Stimulated activated CD8-positive, alpha-beta memory T cell treated with anti-CD3 and anti-CD28 coated beads, Interleukin-7, amount 100 ng/mL, for 1 hour (primary cell): Measurements from ENCODE around the gene PICALM.

Experiments
- DNase-seq, 2 donors: peaks; one replicate each; pipeline ENCODE4 v3.0.0-alpha.2; 2020; ENCODE audit warnings: low read depth in 2 of 2

The PICALM gene

DNA sequence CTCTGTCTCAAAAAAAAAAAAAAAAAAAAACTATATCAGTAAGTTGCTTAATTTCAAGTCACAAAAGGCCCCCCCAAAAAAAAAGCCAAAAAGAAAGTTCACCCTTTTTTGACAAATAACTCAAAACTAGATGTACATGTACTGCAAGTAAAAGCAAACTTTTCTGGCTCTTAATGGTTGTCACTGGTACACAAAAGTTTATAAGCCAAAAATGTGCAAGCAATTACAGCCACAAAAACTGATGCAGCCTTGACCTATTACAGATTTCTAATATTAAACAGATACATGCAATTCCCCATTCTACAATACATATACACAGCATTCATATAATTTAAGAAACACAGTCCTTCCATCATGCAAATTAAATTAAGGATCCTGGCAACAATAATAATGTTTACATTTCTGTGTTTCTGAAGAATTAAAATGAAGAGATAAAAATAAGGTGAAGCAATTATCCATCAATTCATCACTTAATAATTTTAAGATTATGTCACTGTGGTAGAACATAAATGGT lies 18.6 kb downstream of the PICALM start:
- DNase-seq: no peak

DNA sequence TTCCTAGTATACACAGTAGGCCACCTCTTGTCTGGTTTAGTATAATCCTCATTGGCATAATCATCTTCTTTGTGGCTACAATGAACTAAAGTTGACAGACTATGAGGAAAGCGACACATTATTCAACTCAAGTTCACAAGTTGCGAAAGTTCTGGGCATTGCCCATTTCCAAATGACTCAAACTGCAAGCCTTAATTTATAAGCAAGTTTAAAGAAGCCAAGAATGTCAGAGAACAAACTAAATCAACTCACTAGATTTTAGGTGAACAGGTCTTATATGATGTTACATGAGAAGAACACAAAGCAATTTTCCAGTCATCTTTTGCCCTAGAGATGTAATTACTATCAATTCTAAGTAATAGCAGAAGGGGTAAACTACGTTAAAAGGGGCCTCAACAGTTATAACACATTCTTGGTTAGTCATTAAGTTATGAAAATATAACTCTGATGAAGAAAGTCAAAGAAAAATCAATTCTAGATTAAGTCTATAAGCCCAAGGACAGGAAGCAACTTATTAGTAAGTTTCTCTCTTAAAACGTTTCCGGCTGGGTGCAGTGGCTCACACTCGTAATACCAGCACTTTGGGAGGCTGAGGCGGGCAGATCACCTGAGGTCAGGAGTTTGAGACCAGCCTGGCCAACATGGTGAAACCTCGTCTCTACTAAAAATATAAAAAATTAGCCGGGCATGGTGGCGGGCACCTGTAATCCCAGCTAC lies 21.5 kb downstream of the PICALM start:
- no peak for DNase-seq

DNA sequence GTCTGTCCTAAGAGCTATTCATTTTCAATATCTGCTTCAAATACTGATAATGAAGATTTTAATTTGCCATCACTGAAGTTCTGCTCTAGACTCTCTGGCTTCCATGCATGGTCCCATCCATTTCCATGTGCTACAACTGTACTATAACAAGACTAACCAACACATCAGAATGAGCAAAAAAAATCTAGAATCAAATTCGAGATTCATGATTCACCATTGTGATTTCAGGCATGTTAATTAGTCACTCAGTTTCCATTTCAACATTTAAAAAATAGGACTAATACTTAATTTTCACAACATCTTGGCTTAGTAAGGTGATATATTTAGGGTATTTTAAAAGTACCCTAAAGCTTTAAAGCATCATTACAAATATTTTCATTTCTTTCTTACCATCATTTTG lies 22.8 kb downstream of the PICALM start:
- no peak for DNase-seq

DNA sequence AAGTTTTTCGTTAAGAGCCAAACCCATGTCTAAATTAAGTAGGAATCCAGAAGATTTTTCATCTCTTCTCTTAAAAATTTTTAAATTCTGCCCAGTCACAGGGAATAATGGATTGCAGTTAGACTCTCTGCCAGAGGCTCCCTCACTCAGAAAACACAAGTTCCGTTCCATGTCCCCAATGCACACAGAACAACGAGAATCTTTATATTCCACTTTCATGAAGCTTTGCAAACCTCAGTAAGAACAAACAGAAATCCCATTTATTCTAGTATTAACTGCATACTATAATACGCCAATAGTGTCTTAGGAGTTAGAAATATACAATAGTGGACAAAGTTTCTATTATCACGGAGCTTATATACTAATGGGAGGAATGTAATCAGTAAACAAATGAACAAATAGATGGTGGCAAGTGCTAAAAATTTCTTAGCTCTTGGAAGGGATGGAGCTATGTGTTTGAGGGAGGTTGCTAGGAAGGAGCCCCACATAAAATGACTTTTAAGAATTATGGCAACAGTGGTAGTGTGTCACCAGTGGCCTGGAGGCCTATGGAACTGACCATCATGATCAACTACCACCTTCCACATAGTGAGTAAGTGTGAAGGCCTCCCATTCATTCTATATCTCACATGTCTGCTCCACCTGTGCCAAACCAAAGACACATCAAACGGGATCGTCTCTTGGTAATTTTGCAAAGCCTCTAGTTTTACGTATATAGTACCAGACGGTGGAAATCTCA lies 24.9 kb downstream of the PICALM start:
- DNase-seq: no peak

DNA sequence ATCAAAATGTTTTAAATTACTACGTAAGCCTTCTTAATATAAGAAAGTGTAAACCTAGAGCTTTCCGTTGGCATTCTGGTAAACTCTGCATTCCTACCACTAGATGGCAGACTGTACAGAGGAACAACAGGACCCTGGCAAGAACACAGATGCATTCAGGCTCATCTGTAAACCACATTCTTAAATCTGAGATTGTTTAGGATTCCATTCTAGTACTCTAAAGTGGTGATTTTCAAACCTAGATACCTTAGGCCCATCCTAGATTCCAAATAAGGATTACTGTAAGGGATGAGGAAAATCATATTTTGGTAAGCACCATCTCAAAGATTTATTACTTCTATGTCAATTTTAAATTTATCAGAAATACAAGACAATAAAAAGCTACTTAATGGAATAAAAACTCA lies 26.9 kb downstream of the PICALM start:
- DNase-seq: peak in 1 of 2 donors; percentile 8

DNA sequence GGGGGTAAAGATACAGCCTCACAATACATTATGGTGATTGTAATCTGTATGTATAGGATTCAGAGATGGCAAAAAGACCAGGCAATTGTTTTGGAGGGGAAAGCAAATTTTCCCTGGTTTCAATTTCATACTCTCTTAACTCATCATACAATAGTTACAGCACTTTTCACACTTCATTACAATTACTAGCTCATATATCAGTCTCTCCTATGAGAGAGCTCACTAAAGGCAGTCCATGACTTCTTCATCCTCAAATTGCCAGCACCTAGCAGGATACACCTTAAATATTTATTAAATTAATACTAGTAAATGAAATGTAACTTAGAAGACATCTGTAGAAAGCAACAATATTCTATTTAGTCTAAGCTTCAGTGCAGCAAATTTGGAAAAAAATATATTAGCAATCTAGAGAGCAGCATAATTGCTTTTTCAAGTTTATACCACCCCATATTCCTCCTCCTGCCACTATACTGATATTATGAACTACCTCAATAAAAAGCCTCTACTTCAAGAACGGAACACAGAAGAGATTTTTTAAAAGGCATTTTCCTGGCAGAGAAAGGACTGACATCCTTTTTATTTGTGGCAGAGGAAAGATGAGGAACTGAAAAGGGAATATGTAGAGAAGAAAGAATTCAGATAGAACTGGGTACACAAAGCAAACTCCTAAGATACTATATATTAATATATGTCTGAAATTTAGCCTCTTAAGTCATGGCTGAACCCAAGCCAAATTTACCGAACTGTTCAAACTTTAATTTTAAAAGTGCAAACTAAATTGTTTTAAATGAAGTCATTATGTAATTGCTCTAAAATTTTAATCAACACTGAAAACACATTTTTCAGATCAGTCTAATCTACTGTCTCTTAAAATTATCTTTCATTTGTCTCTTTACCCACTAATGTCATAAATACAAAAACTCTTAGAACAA lies 27.7 kb downstream of the PICALM start:
- no peak for DNase-seq

DNA sequence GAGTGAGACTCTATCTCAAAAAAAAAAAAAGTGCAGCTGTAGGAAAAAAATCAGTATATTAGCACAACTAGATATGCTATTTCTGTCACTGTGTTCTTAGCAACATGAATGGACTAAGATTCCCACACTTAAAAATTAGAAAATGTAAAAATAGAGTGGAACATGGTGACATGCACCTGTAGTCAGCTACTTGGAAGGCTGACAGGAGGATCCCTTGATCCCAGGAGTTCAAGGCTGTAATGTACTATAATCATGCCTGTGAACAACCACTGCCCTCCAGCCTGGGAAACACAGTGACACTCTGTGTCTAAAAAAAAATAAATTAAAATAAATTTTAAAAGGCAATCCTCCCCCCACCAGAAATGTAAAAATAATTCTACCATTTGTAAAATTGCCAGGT lies 29.8 kb downstream of the PICALM start:
- no peak for DNase-seq

DNA sequence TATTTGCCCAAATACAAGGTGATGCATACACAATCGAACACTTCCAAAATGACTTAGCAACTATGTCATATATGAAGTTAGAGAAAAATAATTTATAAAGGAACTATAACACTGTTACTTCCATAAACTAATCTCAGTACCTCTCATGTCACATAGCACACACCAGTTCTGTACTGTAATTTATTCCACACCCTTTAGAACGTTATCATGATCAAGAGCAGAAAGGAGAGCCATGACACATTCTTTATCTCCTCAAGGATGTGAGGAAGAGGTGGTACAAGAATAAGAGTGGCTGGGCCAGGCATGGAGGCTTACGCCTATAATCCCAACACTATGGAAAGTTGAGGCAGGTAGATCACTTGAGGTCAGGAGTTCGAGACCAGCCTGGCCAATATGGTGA lies 31.1 kb downstream of the PICALM start:
- DNase-seq: no peak

DNA sequence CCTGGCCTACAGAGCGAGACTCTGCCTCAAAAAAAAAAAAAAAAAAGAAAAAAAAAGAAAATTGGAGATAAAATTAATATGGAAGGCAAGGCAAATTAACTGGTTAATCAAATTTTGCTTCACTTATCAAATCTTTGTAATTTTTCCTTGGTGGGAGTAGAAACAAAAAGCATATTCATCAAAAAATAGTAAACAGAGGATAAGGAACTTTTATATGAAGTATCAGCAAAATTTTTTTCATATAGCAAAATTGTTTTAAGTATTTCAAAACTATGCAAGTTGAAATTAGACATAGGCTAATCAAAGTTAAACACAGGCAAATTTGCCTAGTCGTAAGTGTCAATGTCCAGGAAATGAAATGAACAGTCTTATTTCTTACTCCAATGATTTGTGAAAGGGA lies 33.0 kb downstream of the PICALM start:
- no peak for DNase-seq

DNA sequence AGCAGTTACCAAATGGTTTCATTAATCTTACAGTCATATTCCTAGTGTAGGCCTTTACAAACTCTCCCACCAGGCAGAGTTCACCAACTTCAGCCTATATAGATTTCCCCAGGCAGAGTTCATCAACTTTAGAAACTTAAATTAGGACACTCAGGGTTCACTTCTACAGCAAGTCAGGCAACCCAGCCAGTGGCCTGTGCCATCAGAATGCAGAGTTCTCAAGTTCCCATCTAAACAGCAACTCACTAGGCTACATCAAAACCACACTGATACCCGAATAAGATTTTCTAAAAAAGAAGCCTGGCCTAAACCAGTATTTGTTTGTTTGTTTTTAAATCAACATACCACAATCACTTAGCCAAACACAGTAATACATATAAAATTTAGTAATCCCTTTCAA lies 33.7 kb downstream of the PICALM start:
- no peak for DNase-seq

DNA sequence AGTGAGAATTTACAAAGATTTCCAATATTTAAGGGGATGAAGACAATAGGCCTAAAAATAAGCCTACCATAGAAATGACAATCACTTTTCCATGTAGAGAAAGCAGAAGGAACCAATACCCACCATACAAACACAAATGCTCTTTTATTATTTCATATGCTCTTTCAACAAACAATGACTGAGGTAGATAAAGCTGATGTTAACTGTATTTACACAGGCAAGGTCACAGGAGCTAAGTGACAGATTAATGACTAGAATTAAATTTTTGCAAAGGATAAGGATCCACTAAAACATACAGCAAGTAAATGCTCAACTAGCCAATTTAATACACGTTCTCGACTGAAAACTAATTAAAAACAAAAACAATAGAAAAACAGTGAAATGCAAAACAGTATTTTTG lies 34.2 kb downstream of the PICALM start:
- DNase-seq: no peak

DNA sequence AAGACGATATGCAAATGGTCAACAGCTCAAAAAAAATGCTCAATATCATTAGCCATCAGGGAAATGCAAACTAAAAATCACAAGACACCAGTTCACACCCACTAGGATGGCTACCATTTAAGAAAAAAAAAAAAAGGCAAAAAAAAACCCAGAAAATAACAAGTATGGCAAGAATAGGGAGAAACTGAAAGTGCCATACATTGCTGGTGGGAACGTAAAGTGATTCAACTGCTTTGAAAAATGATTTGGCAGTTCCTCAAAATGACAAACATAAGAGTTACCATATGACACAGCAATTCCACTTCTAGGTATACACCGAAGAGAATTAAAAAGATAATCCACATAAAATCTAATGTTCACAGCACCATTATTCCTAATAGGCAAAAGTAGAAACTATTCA lies 47.5 kb downstream of the PICALM start:
- DNase-seq: no peak

DNA sequence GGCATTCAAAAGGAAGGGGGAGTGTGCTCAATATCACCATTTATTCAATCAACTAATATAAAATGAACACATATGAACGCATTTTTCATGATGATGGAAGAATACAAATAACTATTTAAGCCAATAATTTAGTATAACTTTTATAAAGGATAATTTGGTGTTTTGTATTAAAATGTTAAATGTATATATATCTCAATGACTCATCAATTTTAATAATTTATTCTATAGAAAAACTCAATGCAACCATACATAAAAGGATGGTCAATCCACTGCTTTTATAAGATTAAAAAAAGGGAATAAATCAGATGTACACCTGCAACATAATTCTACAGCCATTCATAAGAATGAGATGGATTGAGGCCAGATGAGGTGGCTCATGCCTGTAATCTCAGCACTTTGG lies 50.6 kb downstream of the PICALM start:
- no peak for DNase-seq

DNA sequence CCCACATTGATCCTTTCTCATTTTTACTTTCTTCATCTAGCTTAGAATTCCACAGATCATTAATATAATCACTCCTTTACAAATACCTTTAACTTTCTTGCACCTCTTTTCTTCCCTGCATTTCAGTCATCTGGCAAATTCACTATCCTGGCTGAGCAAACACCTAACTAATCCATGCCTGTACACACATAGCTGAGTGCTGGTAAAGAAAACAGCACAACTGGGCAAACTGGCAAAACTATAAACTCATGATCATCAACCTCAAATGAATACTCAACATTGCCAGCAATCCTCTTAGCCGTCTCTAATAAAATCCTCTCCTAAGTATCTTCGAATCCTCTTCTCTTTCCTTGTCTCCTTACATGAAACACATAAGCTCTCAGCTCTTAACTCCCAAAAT lies 52.4 kb downstream of the PICALM start:
- DNase-seq: no peak

DNA sequence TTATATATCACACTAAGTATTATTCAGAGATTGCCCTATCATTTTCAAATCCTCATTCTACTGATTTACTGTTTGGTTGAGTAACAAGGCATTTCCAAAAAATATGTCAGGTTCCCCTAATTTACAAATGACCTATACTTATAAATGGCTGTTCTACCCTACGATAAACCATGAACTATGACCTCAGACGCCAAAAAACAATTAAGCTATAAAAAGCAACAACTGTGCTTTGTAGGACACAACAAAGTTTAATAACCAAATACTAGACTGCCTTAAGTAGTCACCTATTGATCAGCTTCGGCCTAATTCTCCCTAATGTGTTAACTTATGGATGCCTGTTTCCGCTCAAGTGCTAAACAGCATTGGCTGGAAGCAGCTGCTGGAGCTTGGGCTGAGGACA lies 53.2 kb downstream of the PICALM start:
- DNase-seq: no peak

DNA sequence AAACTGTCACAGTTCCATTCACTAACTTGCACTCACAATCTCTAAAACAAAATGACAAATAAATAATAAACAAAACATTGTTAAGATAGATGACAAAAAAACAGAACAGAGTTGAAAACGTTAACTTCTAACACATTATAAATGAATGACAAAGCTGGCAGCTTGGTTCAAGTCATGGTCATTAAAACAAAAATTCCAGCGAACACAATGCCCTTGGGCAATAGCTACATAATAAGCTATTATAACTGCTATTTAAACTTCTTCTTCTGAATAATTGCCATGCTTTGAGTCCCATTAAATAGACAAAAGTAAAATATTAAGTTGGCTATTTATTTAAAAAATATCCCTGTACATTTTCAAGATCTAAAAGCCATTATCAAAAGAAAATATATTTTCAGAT lies 54.7 kb downstream of the PICALM start:
- no peak for DNase-seq

DNA sequence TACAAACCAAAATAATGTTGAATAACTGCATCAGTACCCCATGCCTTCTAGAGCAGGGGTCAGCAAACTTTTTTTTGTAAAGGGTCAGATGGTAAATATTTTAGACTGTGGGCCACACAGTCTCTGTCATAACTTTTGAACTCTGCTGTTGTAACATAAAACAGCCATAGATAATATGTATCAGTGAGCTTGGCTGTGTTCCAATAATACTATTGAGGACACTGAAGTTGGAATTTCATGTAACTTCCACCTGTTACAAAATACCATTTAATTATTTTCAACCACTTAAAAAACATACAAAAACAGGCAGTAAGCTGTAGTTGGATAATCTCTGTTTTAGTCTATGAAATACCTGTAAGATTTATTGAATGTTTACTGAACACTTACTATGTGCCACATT lies 55.2 kb downstream of the PICALM start:
- DNase-seq: no peak

DNA sequence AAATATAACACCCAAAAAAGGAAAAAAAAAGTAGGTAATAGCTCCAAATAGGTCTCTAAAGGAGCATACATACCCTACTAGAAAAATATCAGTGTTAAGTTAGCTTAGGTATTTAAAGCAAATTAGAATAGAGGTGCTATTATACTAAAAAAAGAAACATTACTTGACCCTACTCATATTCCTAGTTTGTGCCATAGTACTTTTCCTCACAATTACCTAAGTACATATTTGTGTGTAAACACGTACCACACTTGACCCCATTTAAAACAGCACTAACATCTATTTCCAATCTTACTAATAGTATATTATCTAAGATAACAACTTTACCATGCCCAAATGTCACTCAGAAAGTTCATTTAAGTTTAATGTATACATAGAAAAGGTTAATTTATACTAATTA lies 57.7 kb downstream of the PICALM start:
- DNase-seq: no peak

DNA sequence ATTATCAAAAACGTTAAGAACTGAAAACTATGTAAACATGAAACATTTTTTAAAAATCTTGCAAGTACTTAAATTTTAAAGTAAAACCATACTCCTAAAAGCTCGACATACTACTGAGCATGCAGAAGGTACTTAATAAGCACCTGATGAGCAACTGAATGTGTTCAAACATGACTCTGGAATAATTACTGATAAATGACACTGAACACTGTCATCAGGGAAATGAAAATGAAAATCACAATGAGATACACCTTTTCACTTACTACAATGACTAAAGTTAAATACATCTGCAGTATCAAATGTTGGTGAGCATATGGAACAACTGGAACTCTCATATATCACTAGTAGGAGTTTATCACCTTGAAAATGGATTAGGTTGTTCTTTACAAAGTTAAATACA lies 65.2 kb downstream of the PICALM start:
- no peak for DNase-seq

DNA sequence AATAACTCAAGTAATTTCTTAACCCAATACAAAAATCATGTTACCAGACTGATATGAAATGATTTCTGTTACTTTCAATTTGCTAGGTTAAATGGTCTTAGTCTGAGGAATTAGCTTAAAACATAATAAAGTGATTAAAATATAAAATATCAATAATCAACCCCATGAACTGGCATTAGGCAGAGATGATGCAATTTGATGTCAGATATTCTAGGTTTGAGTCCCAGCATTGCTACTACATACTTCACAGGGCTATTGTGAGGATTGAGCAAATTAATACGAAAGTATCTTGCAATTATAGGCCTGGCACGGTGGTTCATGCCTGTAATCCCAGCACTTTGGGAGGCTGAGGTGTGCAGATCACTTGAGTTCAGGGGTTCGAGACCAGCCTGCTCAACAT lies 66.5 kb downstream of the PICALM start:
- DNase-seq: no peak

DNA sequence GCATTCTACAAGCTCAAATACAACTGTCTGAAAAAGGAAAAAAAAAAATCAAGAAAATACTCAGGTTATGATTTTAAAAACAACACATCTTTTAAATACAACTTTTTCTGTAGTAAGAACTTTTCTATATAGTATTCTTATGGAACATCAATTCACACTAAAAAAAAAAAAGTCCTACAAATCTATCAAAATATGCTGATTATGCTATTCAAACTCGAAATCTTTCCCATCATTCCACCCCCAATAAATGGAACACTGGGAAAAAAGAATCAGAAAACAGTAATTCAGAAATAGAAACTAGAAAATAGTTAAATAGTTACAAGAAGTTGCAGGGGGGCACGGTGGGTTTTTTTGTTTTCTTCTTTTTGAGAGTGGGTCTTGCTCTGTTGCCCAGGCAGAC lies 77.4 kb downstream of the PICALM start:
- DNase-seq: no peak

DNA sequence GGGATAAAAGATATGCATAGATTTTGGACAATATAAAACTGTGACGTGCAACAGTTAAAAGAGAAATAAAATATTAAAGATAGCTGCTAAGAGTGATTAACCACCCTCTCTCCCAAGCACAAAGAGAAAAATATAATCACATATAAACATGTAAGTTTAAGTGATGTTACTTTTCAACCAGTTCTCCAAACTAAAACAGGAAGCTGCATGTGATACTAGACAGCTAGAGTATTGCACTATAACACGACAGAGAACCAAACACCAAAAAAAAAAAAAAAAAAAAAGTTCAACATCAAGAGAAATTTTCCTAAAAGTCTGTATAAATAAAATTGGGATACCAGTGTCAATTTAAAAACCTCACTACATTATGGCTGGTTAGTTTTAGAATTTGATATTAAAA lies 79.1 kb downstream of the PICALM start:
- DNase-seq: no peak
